Activated naive CD4-positive, alpha-beta T cell treated with anti-CD3 and anti-CD28 coated beads, Interleukin-2, amount 50 U/mL, for 72 hours (primary cell): ENCODE data around the gene CPPED1. TPM values are rescaled to one million over a fixed set of nuclear protein-coding genes. Genes with fewer than 3 reads are reported as not detected.

Experiments used
- total RNA-seq, 2 donors: library from RNA; stranded (reverse); gene quantifications; one replicate each; pipeline ENCODE4 v1.2.3, GENCODE V29; 2022

The CPPED1 gene
- total RNA-seq, 2 donors from 2014 or later = 11.6 to 16.4 TPM

Other genes starting within 250 kb of the CPPED1 start
- gene SHISA9, start 97.7 kb upstream of the CPPED1 start, total RNA-seq = under 1 TPM; 0.06 to 0.07 TPM